Measurements from ENCODE around the gene METAP2. TPM values are rescaled to one million over a fixed set of nuclear protein-coding genes. Genes with fewer than 3 reads are reported as not detected.

Gene METAP2
- polyA plus RNA-seq, 1 donor (not counting 4 experiments of a cell fraction or from before 2014, with no cell fraction given): 103 TPM

DNA sequence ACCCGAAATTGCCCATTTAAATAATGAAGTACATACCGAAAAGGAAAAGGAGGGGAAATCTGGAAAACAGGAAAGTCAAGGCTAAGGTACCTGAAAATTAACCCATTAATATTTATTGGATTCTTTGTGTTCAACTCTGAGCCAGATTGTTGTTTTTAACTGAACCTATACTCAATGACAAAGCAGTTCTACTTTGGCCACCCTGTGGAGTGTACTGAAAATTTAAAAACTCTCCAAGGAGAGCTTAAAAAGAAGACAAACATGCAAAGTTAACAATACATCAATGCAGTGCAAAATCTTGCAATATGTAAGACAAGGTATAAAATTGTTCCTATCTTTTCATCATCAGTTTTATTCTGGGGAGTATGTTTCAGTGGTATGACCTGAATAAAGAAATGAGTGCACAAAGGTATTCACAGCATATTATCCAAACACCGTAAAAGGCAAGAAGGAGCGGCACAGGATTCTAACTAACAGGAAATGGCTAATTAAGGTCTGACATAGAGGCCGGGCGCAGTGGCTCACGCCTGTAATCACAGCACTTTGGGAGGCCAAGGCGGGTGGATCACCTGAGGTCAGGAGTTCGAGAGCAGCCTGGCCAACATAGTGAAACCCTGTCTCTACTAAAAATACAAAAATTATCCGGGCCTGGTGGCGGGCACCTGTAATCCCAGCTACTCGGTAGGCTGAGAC, 75.6 kb downstream of the METAP2 start:
- no peak overlapping the region for H3K4me3 ChIP-seq (ENCODE audit: control insufficient read depth in 2 of 3, extremely low read depth in 1 of 3, insufficient read depth in 2 of 3, low read depth in 1 of 3, low read length in 3 of 3)
- H3K4me2 ChIP-seq (ENCODE audit: control insufficient read depth, extremely low read depth, insufficient read depth, low read depth, low read length): peak overlapping the region; percentile 68
- H3K9me1 ChIP-seq (ENCODE audit: control insufficient read depth, extremely low read depth, insufficient read depth, low read length): no peaks in the 10 kb centered on the region
- H3K27me3 ChIP-seq (ENCODE audit: control insufficient read depth, extremely low read depth, insufficient read depth, low read length): peaks cover 37% of the 10 kb centered on the region
- peaks cover 5% of the 10 kb centered on the region for H3K4me1 ChIP-seq (ENCODE audit: control insufficient read depth, extremely low read depth, insufficient read depth, low read length)
- TF ChIP-seq EZH2 (IDR thresholded peaks at IDR 0.05; ENCODE audit: low read length) (no peak), CTCF (optimal IDR thresholded peaks at IDR 0.05 in 1 of 3, IDR thresholded peaks at IDR 0.05 in 1 of 3, conservative IDR thresholded peaks at IDR 0.05 in 1 of 3; ENCODE audit: extremely low read depth in 1 of 3, insufficient read depth in 2 of 3, low read length in 3 of 3) (no peak)
- dilution Hi-C loops (cut with MboI; ENCODE audit: extremely low pct_ligation_motif_present, low sequenced_read_pairs): no loop called here
- H2AFZ ChIP-seq (ENCODE audit: control insufficient read depth, low read length): no peak overlapping the region
- H3K79me2 ChIP-seq (ENCODE audit: control insufficient read depth, insufficient read depth, low read length): no peaks in the 10 kb centered on the region
- DNase-seq (ENCODE audit: low read depth, low spot score): no peak
- H3K36me3 ChIP-seq (ENCODE audit: control insufficient read depth in 2 of 2, extremely low read depth in 1 of 2, insufficient read depth in 2 of 2, low read length in 2 of 2): no peaks in the 10 kb centered on the region
- FAIRE-seq: no peak
- H3K9ac ChIP-seq (ENCODE audit: control insufficient read depth, extremely low read depth, insufficient read depth, low read length): no peak overlapping the region
- H3K9me3 ChIP-seq (ENCODE audit: control insufficient read depth, low read depth, low read length): peaks cover 6% of the 10 kb centered on the region
- no peaks in the 10 kb centered on the region for H4K20me1 ChIP-seq (ENCODE audit: control insufficient read depth, extremely low read depth, insufficient read depth, low read length)
- no peak overlapping the region for H3K27ac ChIP-seq (ENCODE audit: control insufficient read depth, insufficient read depth, low read length)

DNA sequence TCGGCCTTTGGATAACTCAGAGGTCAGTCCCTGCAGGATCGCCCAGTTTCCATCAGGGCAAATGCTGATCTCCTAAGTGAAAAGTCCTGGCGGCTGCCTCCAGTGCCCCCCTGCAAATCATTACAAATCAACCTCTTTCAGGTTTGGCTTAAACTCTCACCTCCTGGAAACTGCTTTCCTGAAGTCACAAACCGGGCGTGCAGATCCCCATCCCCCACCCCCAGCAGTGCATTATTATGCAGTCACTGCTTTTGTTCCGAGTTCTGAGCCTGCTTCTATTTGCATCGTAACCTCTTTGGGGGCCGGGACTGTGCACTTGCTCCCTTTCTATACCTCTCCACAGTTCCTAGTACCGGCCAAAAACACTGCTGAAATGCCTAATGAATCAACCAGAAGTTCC, 77.4 kb downstream of the METAP2 start, which contains the start of gene USP44:
USP44 (minus strand) TSS at position 172 of the 400 bp plus-strand sequence. CDS start 17,220 bp downstream, outside the sequence.
- H3K4me3 ChIP-seq (ENCODE audit: control insufficient read depth in 2 of 3, extremely low read depth in 1 of 3, insufficient read depth in 2 of 3, low read depth in 1 of 3, low read length in 3 of 3): no peak within 1 kb of the TSS
- no peak within 1 kb of the TSS for H3K9ac ChIP-seq (ENCODE audit: control insufficient read depth, extremely low read depth, insufficient read depth, low read length)
- no peak for TF ChIP-seq CTCF (optimal IDR thresholded peaks at IDR 0.05 in 1 of 3, IDR thresholded peaks at IDR 0.05 in 1 of 3, conservative IDR thresholded peaks at IDR 0.05 in 1 of 3; ENCODE audit: extremely low read depth in 1 of 3, insufficient read depth in 2 of 3, low read length in 3 of 3)
- no peak for TF ChIP-seq EZH2 (IDR thresholded peaks at IDR 0.05; ENCODE audit: low read length)
- DNase-seq (ENCODE audit: low read depth, low spot score): no peak
- no peaks in the 10 kb centered on the region for H3K36me3 ChIP-seq (ENCODE audit: control insufficient read depth in 2 of 2, extremely low read depth in 1 of 2, insufficient read depth in 2 of 2, low read length in 2 of 2)
- no peaks in the 10 kb centered on the region for H3K9me1 ChIP-seq (ENCODE audit: control insufficient read depth, extremely low read depth, insufficient read depth, low read length)
- peaks cover 5% of the 10 kb centered on the region for H3K4me1 ChIP-seq (ENCODE audit: control insufficient read depth, extremely low read depth, insufficient read depth, low read length)
- no peak for FAIRE-seq
- H4K20me1 ChIP-seq (ENCODE audit: control insufficient read depth, extremely low read depth, insufficient read depth, low read length): no peaks in the 10 kb centered on the region
- no peak within 1 kb of the TSS for H2AFZ ChIP-seq (ENCODE audit: control insufficient read depth, low read length)
- H3K79me2 ChIP-seq (ENCODE audit: control insufficient read depth, insufficient read depth, low read length): no peaks in the 10 kb centered on the region
- H3K4me2 ChIP-seq (ENCODE audit: control insufficient read depth, extremely low read depth, insufficient read depth, low read depth, low read length): no peak within 1 kb of the TSS
- peaks cover 35% of the 10 kb centered on the region for H3K27me3 ChIP-seq (ENCODE audit: control insufficient read depth, extremely low read depth, insufficient read depth, low read length)
- no peak within 1 kb of the TSS for H3K27ac ChIP-seq (ENCODE audit: control insufficient read depth, insufficient read depth, low read length)
- dilution Hi-C loops (cut with MboI; ENCODE audit: extremely low pct_ligation_motif_present, low sequenced_read_pairs): no loop called here
- H3K9me3 ChIP-seq (ENCODE audit: control insufficient read depth, low read depth, low read length): peaks cover 6% of the 10 kb centered on the region
